Heart right ventricle (tissue), 16 donors: ENCODE measurements around the gene LAMA5. TPM values are rescaled to one million over a fixed set of nuclear protein-coding genes. Genes with fewer than 3 reads are reported as not detected.

Experiments
- ATAC-seq, 8 donors: fragments of 200-7000 bp; cut with Tn5 transposase; one replicate each; pipeline ENCODE4 v1.9.1; 2020; ENCODE audit warnings: mild to moderate bottlenecking in 8 of 8, moderate library complexity in 8 of 8, moderate number of reproducible peaks in 1 of 8
- DNase-seq, 2 donors: peaks; one replicate each; pipeline ENCODE4 v3.0.0-alpha.2; 2020
- H3K27ac ChIP-seq, 10 donors: fragments of 200-600 bp; sonication (generic) in 2 of 10; one replicate each; pipeline versions ENCODE4 v1.5.0 to v1.8.0; 2020 to 2022; ENCODE audit warnings: mild to moderate bottlenecking in 3 of 10
- H3K27me3 ChIP-seq, 7 donors: fragments of 200-600 bp; one replicate each; pipeline ENCODE4 v1.8.0; 2021 to 2022; ENCODE audit warnings: mild to moderate bottlenecking in 2 of 7
- H3K36me3 ChIP-seq, 9 donors: fragments of 200-600 bp; sonication (generic) in 1 of 9; one replicate each; pipeline versions ENCODE4 v1.5.0 to v1.8.0; 2020 to 2022; ENCODE audit warnings: mild to moderate bottlenecking in 2 of 9
- H3K4me1 ChIP-seq, 9 donors: fragments of 200-600 bp; sonication (generic) in 1 of 9; one replicate each; pipeline versions ENCODE4 v1.5.0 to v1.8.0; 2020 to 2022; ENCODE audit warnings: mild to moderate bottlenecking in 4 of 9
- H3K4me3 ChIP-seq, 10 donors: fragments of 200-600 bp; sonication (generic) in 2 of 10; one replicate each; pipeline versions ENCODE4 v1.5.0 to v1.8.0; 2020 to 2022; ENCODE audit warnings: mild to moderate bottlenecking in 7 of 10, moderate library complexity in 2 of 10
- H3K9me3 ChIP-seq, 11 donors: fragments of 200-600 bp in 10 of 11; sonication (generic) in 2 of 11; one replicate each; pipeline versions ENCODE4 v1.5.0 to v1.8.0; 2013 to 2022; ENCODE audit warnings: mild to moderate bottlenecking in 2 of 11, control low read depth in 1 of 11, moderate library complexity in 1 of 11
- WGBS, 2 donors: extraction: QIAGEN DNeasy Blood & Tissue Kit; methylation state at CpG; one replicate each; pipeline ENCODE4 v1.1.7; 2013; ENCODE audit warnings: inconsistent platforms in 1 of 2; 5-methylcytosine and 5-hydroxymethylcytosine counted together
- intact Hi-C, 10 donors: fragments of 100-400 bp; cut with DNase I; formaldehyde crosslinking; loops; one replicate each; pipeline versions ENCODE4 v1.11.1 to v1.14.2; 2022
- polyA plus RNA-seq, 2 donors: library from polyadenylated mRNA; stranded (reverse); fragments of 200-250 nt; gene quantifications; one replicate each; pipeline ENCODE4 v1.2.3, GENCODE V29; 2013
- total RNA-seq, 10 donors: library from RNA; stranded (reverse); fragmentation: NEBNext Ultra II Directional in 3 of 10; extraction: Animal tissue kit (Norgen Biotek cat#: 25700) in 3 of 10; gene quantifications; one replicate each; pipeline versions ENCODE4 v1.2.1 to v1.2.4, GENCODE V29; 2021 to 2023
- TF ChIP-seq, protein P1 (sequence below), 9 donors: fragments of 200-600 bp; sonication (generic) in 2 of 9; IDR thresholded peaks; one replicate each; pipeline versions ENCODE4 v1.5.0 to v1.8.0; 2021 to 2022; ENCODE audit warnings: antibody characterized with exemption in 9 of 9, mild to moderate bottlenecking in 5 of 9, moderate library complexity in 1 of 9
- donor health status: Arrhythmogenic right ventricular cardiomyopathy.
- donor health status: ischemic (EF 13 %, LVEDD 7.1; RV severe dilation, severe dysfunction).
- donor health status: healthy with polysubstance abuse.
- donor health status: DM: no; HTN: yes; CAD: no.
- donor health status: DM: no; HTN: no; CAD: no.
- donor health status: ischemic (EF 25% LVEDD 6.9; RV normal size, moderate dysfunction).
- donor health status: ischemic (EF 25% LVEDD 5.7; RV mildly dilated, moderate dysfunction).
- donor health status: healthy.
- donor health status: DM: yes; HTN: yes; CAD: no.
- donor health status: Ischemic cardiomyopathy.
- donor health status: ischemic (EF 35%, LVEDD 5.7; RV mildly dilated, moderate dysfunction).
- donor health status: nonischemic (EF 11% LVEDD 7.7; RV severe dilation, severe dysfunction).
- donor health status: DM: yes; HTN: yes; CAD: no.
- donor health status: PGD.
- donor health status: ischemic (EF 29% LVEDD 5.4; RV normal size, mild dysfunction).
- donor health status: nonischemic (EF 23%, LVEDD 6.1; RV moderate dilation, normal function).

Gene LAMA5
- total and polyA plus RNA-seq, 12 donors = 53.9 to 358 (median 76.5) TPM

- WGBS, 2 donors = 90% methylated on average over 34 of the region's 34 CpGs
These were observed 29.4 kb downstream of the LAMA5 start for GRCh38 chr20:62337558-62338293.

DNA sequence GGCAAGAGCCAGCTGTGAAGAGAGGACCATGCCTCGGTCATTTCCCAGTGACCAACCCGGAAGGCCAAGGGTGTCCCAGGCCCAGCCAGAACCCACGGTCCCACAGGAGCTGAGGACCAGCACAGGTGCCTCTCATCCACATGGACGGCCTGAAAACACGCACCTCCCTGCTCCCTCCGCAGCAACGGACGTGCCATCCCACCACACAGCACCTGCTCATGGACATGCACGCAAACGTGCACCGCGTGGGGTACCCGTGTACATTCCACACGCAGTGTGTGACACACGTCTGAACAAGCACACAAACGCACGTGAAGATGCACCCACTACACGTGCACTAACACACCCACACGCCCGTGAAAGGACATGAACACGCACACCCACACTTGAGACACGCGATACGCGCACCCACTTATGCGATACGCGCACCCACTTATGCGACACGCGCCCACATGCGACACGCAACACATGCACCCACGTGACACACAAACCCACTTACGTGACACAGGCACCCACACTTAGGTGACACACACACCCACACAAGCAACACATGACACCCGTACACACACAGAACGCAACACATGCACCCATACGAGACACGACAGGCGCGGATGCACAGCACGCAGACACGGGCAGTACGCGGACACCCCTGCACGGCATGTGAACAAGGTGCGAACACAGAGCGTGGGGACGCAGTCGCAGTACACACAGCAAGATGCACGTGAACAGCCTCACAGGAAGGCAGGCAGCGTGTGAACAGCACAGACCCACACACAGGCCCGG, 30.1 kb downstream of the LAMA5 start:
- H3K27me3 ChIP-seq = no peaks in the 10 kb centered on the region
- H3K27ac ChIP-seq = no peak overlapping the region
- peaks cover 6 to 99% (median 68%) of the 10 kb centered on the region in 9 donors for H3K36me3 ChIP-seq
- no peak for ATAC-seq
- peaks cover 0 to 5% (median 0%) of the 10 kb centered on the region in 11 donors for H3K9me3 ChIP-seq
- 94 to 96% methylated on average over 53 of the region's 53 CpGs for WGBS, 2 donors
- intact Hi-C loops = no loop called here
- TF ChIP-seq, protein P1, sequence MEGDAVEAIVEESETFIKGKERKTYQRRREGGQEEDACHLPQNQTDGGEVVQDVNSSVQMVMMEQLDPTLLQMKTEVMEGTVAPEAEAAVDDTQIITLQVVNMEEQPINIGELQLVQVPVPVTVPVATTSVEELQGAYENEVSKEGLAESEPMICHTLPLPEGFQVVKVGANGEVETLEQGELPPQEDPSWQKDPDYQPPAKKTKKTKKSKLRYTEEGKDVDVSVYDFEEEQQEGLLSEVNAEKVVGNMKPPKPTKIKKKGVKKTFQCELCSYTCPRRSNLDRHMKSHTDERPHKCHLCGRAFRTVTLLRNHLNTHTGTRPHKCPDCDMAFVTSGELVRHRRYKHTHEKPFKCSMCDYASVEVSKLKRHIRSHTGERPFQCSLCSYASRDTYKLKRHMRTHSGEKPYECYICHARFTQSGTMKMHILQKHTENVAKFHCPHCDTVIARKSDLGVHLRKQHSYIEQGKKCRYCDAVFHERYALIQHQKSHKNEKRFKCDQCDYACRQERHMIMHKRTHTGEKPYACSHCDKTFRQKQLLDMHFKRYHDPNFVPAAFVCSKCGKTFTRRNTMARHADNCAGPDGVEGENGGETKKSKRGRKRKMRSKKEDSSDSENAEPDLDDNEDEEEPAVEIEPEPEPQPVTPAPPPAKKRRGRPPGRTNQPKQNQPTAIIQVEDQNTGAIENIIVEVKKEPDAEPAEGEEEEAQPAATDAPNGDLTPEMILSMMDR (IDR thresholded peaks at IDR 0.05) = no peak
- H3K4me1 ChIP-seq = no peaks in the 10 kb centered on the region
- H3K4me3 ChIP-seq = no peak overlapping the region
- DNase-seq = peak in 1 of 2 donors; percentile 9

More at GRCh38 chr20:62337558-62338293, 29.4 kb downstream of the LAMA5 start:
- H3K27me3 ChIP-seq = no peaks in the 10 kb centered on the region
- TF ChIP-seq, protein P1 (IDR thresholded peaks at IDR 0.05) = no peak
- H3K27ac ChIP-seq = no peak overlapping the region
- intact Hi-C loops = no loop called here
- peaks cover 0 to 5% (median 0%) of the 10 kb centered on the region in 11 donors for H3K9me3 ChIP-seq
- ATAC-seq (peak in 2 of 8 donors; percentile 4 to 11), DNase-seq (no peak)
- H3K4me3 ChIP-seq = no peak overlapping the region
- no peaks in the 10 kb centered on the region for H3K4me1 ChIP-seq
- H3K36me3 ChIP-seq = peaks cover 6 to 99% (median 64%) of the 10 kb centered on the region in 9 donors

DNA sequence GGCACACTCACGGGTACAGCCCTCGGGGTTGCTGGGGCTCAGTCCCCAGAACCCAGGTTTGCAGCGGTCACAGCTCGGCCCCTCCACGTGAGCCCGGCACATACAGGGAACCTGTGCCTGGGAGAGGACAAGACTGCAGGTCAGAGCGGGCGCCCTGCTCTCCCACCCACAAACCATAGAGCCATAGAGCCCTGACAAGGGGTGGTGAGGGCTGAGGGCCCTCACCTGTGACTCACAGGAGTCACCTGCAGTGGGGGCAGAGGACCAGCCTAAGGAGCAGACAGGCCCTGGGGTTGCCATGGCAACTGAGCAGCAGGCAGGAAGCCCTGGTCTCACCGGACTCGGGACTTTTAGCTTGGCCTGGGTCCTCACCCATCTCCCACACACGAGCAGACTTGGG, 30.8 kb downstream of the LAMA5 start:
- TF ChIP-seq, protein P1 (IDR thresholded peaks at IDR 0.05) = no peak
- no peak for DNase-seq
- Histone ChIP-seq H3K27me3 (no peaks in the 10 kb centered on the region), H3K36me3 (peaks cover 6 to 99% (median 66%) of the 10 kb centered on the region in 9 donors), H3K9me3 (peaks cover 0 to 3% (median 0%) of the 10 kb centered on the region in 11 donors), H3K4me3 (no peak overlapping the region), H3K27ac (no peak overlapping the region), H3K4me1 (peaks cover 0 to 5% (median 0%) of the 10 kb centered on the region in 9 donors)
- 86 to 88% methylated on average over 11 of the region's 11 CpGs for WGBS, 2 donors
- no peak for ATAC-seq
- intact Hi-C loops = no loop called here

DNA sequence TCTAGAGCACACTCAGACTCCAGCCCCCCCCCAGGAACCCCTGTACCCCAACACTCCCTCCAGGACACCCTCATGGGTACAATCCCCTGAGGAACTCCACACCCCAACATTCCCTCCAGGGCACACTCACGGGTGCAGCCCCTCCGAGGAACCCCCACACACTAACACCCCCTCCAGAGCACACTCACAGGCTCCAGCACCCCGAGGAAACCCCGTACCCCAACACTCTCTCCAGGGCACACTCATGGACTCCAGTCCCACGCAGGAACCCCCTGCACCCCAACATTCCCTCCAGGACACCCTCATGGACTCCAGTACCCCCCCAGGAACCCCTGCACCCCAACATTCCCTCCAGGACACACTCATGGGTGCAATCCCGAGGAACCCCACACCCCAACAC, 31.6 kb downstream of the LAMA5 start:
- WGBS, 2 donors = 92 to 97% methylated on average over 6 of the region's 6 CpGs
- DNase-seq = no peak
- Histone ChIP-seq H3K4me3 (no peak overlapping the region), H3K36me3 (peaks cover 6 to 97% (median 64%) of the 10 kb centered on the region in 9 donors), H3K9me3 (no peaks in the 10 kb centered on the region), H3K27me3 (no peaks in the 10 kb centered on the region), H3K4me1 (peaks cover 0 to 5% (median 0%) of the 10 kb centered on the region in 9 donors), H3K27ac (no peak overlapping the region)
- ATAC-seq = no peak
- TF ChIP-seq, protein P1 (IDR thresholded peaks at IDR 0.05) = no peak
- intact Hi-C loops = no loop called here
